Neural cell (in vitro differentiated cells): ENCODE results near the gene CNN3.

Experiments used
- CTCF ChIP-seq: fragments of 450-650 bp; IDR thresholded peaks from 2 replicates; pipeline ENCODE4 v1.5.1; 2014; ENCODE audit warnings: antibody characterized with exemption, mild to moderate bottlenecking, moderate library complexity; ENCODE audit not compliant: poor library complexity, severe bottlenecking
- EZH2 ChIP-seq: fragments of 200-600, 300-800 bp; shearing (Covaris generic), sonication (generic); IDR thresholded peaks from 2 replicates; pipeline ENCODE4 v1.6.1; 2014; ENCODE audit warnings: antibody characterized with exemption, low read length, borderline replicate concordance, mild to moderate bottlenecking; ENCODE audit not compliant: insufficient read depth, poor library complexity, severe bottlenecking
- MXI1 ChIP-seq: fragments of 450-650 bp; conservative IDR thresholded peaks from 2 replicates; pipeline ENCODE4 v1.6.1; 2014; ENCODE audit warnings: antibody characterized with exemption, mild to moderate bottlenecking; ENCODE audit not compliant: poor library complexity, severe bottlenecking
- SMC3 ChIP-seq: fragments of 450-650 bp; conservative IDR thresholded peaks from 2 replicates; pipeline ENCODE4 v1.6.1; 2014; ENCODE audit warnings: antibody characterized with exemption, mild to moderate bottlenecking, moderate library complexity; ENCODE audit not compliant: poor library complexity
- TAF1 ChIP-seq: IDR thresholded peaks from 2 replicates; pipeline ENCODE4 v1.6.1; 2012; ENCODE audit warnings: low read depth
- TF ChIP-seq, protein P1 (sequence below): IDR thresholded peaks from 2 replicates; pipeline ENCODE4 v1.6.1; 2012; ENCODE audit warnings: borderline replicate concordance

GRCh38 chr1:94874423-94874822 is 52.5 kb downstream of the CNN3 start:
- TF ChIP-seq SMC3: no peak
- TF ChIP-seq, protein P1, sequence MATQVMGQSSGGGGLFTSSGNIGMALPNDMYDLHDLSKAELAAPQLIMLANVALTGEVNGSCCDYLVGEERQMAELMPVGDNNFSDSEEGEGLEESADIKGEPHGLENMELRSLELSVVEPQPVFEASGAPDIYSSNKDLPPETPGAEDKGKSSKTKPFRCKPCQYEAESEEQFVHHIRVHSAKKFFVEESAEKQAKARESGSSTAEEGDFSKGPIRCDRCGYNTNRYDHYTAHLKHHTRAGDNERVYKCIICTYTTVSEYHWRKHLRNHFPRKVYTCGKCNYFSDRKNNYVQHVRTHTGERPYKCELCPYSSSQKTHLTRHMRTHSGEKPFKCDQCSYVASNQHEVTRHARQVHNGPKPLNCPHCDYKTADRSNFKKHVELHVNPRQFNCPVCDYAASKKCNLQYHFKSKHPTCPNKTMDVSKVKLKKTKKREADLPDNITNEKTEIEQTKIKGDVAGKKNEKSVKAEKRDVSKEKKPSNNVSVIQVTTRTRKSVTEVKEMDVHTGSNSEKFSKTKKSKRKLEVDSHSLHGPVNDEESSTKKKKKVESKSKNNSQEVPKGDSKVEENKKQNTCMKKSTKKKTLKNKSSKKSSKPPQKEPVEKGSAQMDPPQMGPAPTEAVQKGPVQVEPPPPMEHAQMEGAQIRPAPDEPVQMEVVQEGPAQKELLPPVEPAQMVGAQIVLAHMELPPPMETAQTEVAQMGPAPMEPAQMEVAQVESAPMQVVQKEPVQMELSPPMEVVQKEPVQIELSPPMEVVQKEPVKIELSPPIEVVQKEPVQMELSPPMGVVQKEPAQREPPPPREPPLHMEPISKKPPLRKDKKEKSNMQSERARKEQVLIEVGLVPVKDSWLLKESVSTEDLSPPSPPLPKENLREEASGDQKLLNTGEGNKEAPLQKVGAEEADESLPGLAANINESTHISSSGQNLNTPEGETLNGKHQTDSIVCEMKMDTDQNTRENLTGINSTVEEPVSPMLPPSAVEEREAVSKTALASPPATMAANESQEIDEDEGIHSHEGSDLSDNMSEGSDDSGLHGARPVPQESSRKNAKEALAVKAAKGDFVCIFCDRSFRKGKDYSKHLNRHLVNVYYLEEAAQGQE: no peak
- no peak for TF ChIP-seq CTCF
- TF ChIP-seq EZH2: no peak
- TF ChIP-seq TAF1: no peak
- no peak for TF ChIP-seq MXI1
